IPS-18a (cell line): Measurements from ENCODE around the gene UBE2I.

ENCODE experiments used
- H3K27ac ChIP-seq: one replicate; pipeline ENCODE4 v1.5.1; 2013; ENCODE audit warnings: low read length
- H3K27me3 ChIP-seq: one replicate; pipeline ENCODE4 v1.6.1; 2013; ENCODE audit warnings: mild to moderate bottlenecking, low read length; ENCODE audit not compliant: control insufficient read depth, insufficient read depth
- H3K36me3 ChIP-seq: one replicate; pipeline ENCODE4 v1.6.1; 2013; ENCODE audit warnings: low read depth, low read length; ENCODE audit not compliant: control insufficient read depth
- H3K4me1 ChIP-seq: one replicate; pipeline ENCODE4 v1.6.1; 2013; ENCODE audit warnings: low read depth, low read length; ENCODE audit not compliant: control insufficient read depth
- H3K4me3 ChIP-seq: one replicate; pipeline ENCODE4 v1.5.1; 2013; ENCODE audit warnings: low read length
- H3K9ac ChIP-seq: one replicate; pipeline ENCODE4 v1.6.1; 2013; ENCODE audit warnings: mild to moderate bottlenecking, low read length, moderate library complexity
- H3K9me3 ChIP-seq: one replicate; pipeline ENCODE4 v1.6.1; 2013; ENCODE audit warnings: low read depth, low read length; ENCODE audit not compliant: control insufficient read depth

The UBE2I gene

GRCh38 chr16:1311212-1311737, 1.8 kb downstream of the UBE2I start:
- Histone ChIP-seq H3K36me3 (peaks cover 30% of the 10 kb centered on the region), H3K9me3 (no peaks in the 10 kb centered on the region), H3K27ac (no peak overlapping the region), H3K27me3 (no peaks in the 10 kb centered on the region), H3K4me3 (peak overlapping the region; percentile 92), H3K4me1 (peaks cover 3% of the 10 kb centered on the region), H3K9ac (peak overlapping the region; percentile 71)

- H3K27me3 ChIP-seq: no peaks in the 10 kb centered on the region
- H3K9me3 ChIP-seq: no peaks in the 10 kb centered on the region
- H3K27ac ChIP-seq: no peak overlapping the region
- peak overlapping the region; percentile 9 for H3K9ac ChIP-seq
- H3K4me3 ChIP-seq: peak overlapping the region; percentile 92
- peaks cover 3% of the 10 kb centered on the region for H3K4me1 ChIP-seq
- H3K36me3 ChIP-seq: peaks cover 36% of the 10 kb centered on the region
Observed at GRCh38 chr16:1311738-1312466, 2.5 kb downstream of the UBE2I start.

- no peak overlapping the region for H3K27ac ChIP-seq
- H3K36me3 ChIP-seq: peaks cover 41% of the 10 kb centered on the region
- no peaks in the 10 kb centered on the region for H3K9me3 ChIP-seq
- no peak overlapping the region for H3K9ac ChIP-seq
- H3K4me1 ChIP-seq: peaks cover 3% of the 10 kb centered on the region
- H3K4me3 ChIP-seq: no peak overlapping the region
- H3K27me3 ChIP-seq: no peaks in the 10 kb centered on the region
Observed at GRCh38 chr16:1312467-1312816, 3.0 kb downstream of the UBE2I start.

- H3K4me3 ChIP-seq: no peak overlapping the region
- no peaks in the 10 kb centered on the region for H3K9me3 ChIP-seq
- H3K4me1 ChIP-seq: peaks cover 3% of the 10 kb centered on the region
- no peaks in the 10 kb centered on the region for H3K27me3 ChIP-seq
- no peak overlapping the region for H3K9ac ChIP-seq
- H3K27ac ChIP-seq: no peak overlapping the region
- peaks cover 46% of the 10 kb centered on the region for H3K36me3 ChIP-seq
Observed at GRCh38 chr16:1312903-1313302, 3.5 kb downstream of the UBE2I start.

- H3K27me3 ChIP-seq: no peaks in the 10 kb centered on the region
- no peak overlapping the region for H3K9ac ChIP-seq
- H3K9me3 ChIP-seq: no peaks in the 10 kb centered on the region
- peaks cover 55% of the 10 kb centered on the region for H3K36me3 ChIP-seq
- peaks cover 3% of the 10 kb centered on the region for H3K4me1 ChIP-seq
- H3K27ac ChIP-seq: no peak overlapping the region
- no peak overlapping the region for H3K4me3 ChIP-seq
Observed at GRCh38 chr16:1313721-1314369, 4.4 kb downstream of the UBE2I start.

- no peaks in the 10 kb centered on the region for H3K9me3 ChIP-seq
- peaks cover 3% of the 10 kb centered on the region for H3K4me1 ChIP-seq
- H3K27me3 ChIP-seq: no peaks in the 10 kb centered on the region
- H3K4me3 ChIP-seq: no peak overlapping the region
- H3K36me3 ChIP-seq: peaks cover 62% of the 10 kb centered on the region
- no peak overlapping the region for H3K27ac ChIP-seq
- H3K9ac ChIP-seq: no peak overlapping the region
Observed at GRCh38 chr16:1314399-1315068, 5.1 kb downstream of the UBE2I start.

- Histone ChIP-seq H3K9me3 (no peaks in the 10 kb centered on the region), H3K36me3 (peaks cover 70% of the 10 kb centered on the region), H3K4me3 (no peak overlapping the region), H3K27me3 (no peaks in the 10 kb centered on the region), H3K27ac (no peak overlapping the region), H3K4me1 (peaks cover 3% of the 10 kb centered on the region), H3K9ac (no peak overlapping the region)
Observed at GRCh38 chr16:1315081-1316032, 5.9 kb downstream of the UBE2I start.

- Histone ChIP-seq H3K36me3 (peaks cover 76% of the 10 kb centered on the region), H3K27me3 (no peaks in the 10 kb centered on the region), H3K9me3 (no peaks in the 10 kb centered on the region), H3K4me3 (no peak overlapping the region), H3K27ac (no peak overlapping the region), H3K9ac (no peak overlapping the region), H3K4me1 (no peaks in the 10 kb centered on the region)
Observed at GRCh38 chr16:1316033-1316405, 6.6 kb downstream of the UBE2I start.

GRCh38 chr16:1317479-1318267, 8.2 kb downstream of the UBE2I start:
- Histone ChIP-seq H3K9me3 (no peaks in the 10 kb centered on the region), H3K27ac (no peak overlapping the region), H3K9ac (no peak overlapping the region), H3K4me1 (no peaks in the 10 kb centered on the region), H3K27me3 (no peaks in the 10 kb centered on the region), H3K4me3 (no peak overlapping the region), H3K36me3 (peaks cover 81% of the 10 kb centered on the region)

- H3K36me3 ChIP-seq: peaks cover 77% of the 10 kb centered on the region
- H3K9me3 ChIP-seq: no peaks in the 10 kb centered on the region
- H3K4me1 ChIP-seq: no peaks in the 10 kb centered on the region
- H3K9ac ChIP-seq: no peak overlapping the region
- no peak overlapping the region for H3K27ac ChIP-seq
- no peaks in the 10 kb centered on the region for H3K27me3 ChIP-seq
- no peak overlapping the region for H3K4me3 ChIP-seq
Observed at GRCh38 chr16:1318268-1318545, 8.8 kb downstream of the UBE2I start.
